Measurements from ENCODE around the gene FOXN3.

- TF ChIP-seq CTCF (IDR thresholded peaks at IDR 0.05) = no peak
- no peak for TF ChIP-seq YY1 (IDR thresholded peaks at IDR 0.05; ENCODE audit: low read depth)
- TF ChIP-seq EZH2phosphoT487 (IDR thresholded peaks at IDR 0.05; ENCODE audit: borderline replicate concordance, low read depth) = no peak
- TF ChIP-seq MAX (IDR thresholded peaks at IDR 0.05; ENCODE audit: low read depth) = no peak
- TF ChIP-seq MXI1 (IDR thresholded peaks at IDR 0.05; ENCODE audit: low read depth, low read length) = no peak
- no peak for TF ChIP-seq RXRA (IDR thresholded peaks at IDR 0.05; ENCODE audit: borderline replicate concordance, low read depth)
- TF ChIP-seq RAD21 (IDR thresholded peaks at IDR 0.05; ENCODE audit: low read length) = no peak
- TF ChIP-seq RFX5 (IDR thresholded peaks at IDR 0.05; ENCODE audit: low read length) = no peak
- no peak for TF ChIP-seq TAF1 (IDR thresholded peaks at IDR 0.05; ENCODE audit: borderline replicate concordance, low read depth, low read length)
- TF ChIP-seq ELF1 (IDR thresholded peaks at IDR 0.05) = no peak
- TF ChIP-seq SIN3A (IDR thresholded peaks at IDR 0.05; ENCODE audit: borderline replicate concordance, low read depth, low read length) = no peak
Observed at GRCh38 chr14:89242652-89243279, 174.3 kb downstream of the FOXN3 start.

Data from SK-N-SH (cell line).